Muscle layer of colon (tissue), 2 donors: ENCODE measurements around the gene C8B.

Source experiments
- H3K27ac ChIP-seq: one replicate; pipeline ENCODE4 v1.7.0; 2013; ENCODE audit warnings: low read depth, mild to moderate bottlenecking, low read length, moderate library complexity
- H3K27me3 ChIP-seq, 2 donors: one replicate each; pipeline ENCODE4 v1.7.0; 2013; ENCODE audit warnings: low read length in 2 of 2, mild to moderate bottlenecking in 2 of 2; ENCODE audit not compliant: insufficient read depth in 2 of 2, control insufficient read depth in 1 of 2
- H3K36me3 ChIP-seq: one replicate; pipeline ENCODE4 v1.7.0; 2013; ENCODE audit warnings: mild to moderate bottlenecking, low read length; ENCODE audit not compliant: insufficient read depth
- H3K4me1 ChIP-seq: one replicate; pipeline ENCODE4 v1.7.0; 2013; ENCODE audit warnings: mild to moderate bottlenecking, low read length; ENCODE audit not compliant: insufficient read depth
- H3K4me3 ChIP-seq, 2 donors: one replicate each; pipeline ENCODE4 v1.7.0; 2013; ENCODE audit warnings: low read length in 2 of 2, low read depth in 1 of 2, mild to moderate bottlenecking in 1 of 2, moderate library complexity in 1 of 2
- H3K9ac ChIP-seq: one replicate; pipeline ENCODE4 v1.7.0; 2013; ENCODE audit warnings: low read length
- H3K9me3 ChIP-seq: one replicate; pipeline ENCODE4 v1.7.0; 2013; ENCODE audit warnings: mild to moderate bottlenecking, low read length
- donor health status: abdominal sarcoma.
- donor health status: Adenocarcinoma of cecum.

The C8B gene

GRCh38 chr1:56953386-56953785 lies 12.4 kb downstream of the C8B start:
- Histone ChIP-seq H3K27me3 (no peaks in the 10 kb centered on the region), H3K9me3 (no peaks in the 10 kb centered on the region), H3K9ac (no peak overlapping the region), H3K4me1 (peaks cover 3% of the 10 kb centered on the region), H3K27ac (no peak overlapping the region), H3K36me3 (no peaks in the 10 kb centered on the region), H3K4me3 (no peak overlapping the region)

- H3K9me3 ChIP-seq, result no peaks in the 10 kb centered on the region
- H3K9ac ChIP-seq, result no peak overlapping the region
- no peak overlapping the region for H3K4me3 ChIP-seq
- H3K4me1 ChIP-seq, result no peaks in the 10 kb centered on the region
- no peak overlapping the region for H3K27ac ChIP-seq
- H3K27me3 ChIP-seq, result no peaks in the 10 kb centered on the region
- H3K36me3 ChIP-seq, result no peaks in the 10 kb centered on the region
Measured at GRCh38 chr1:56952501-56952900, 13.3 kb downstream of the C8B start.

- H3K27me3 ChIP-seq, result no peaks in the 10 kb centered on the region
Measured at GRCh38 chr1:56948403-56949023, 17.3 kb downstream of the C8B start.

GRCh38 chr1:56940039-56940438 lies 25.8 kb downstream of the C8B start:
- no peak overlapping the region for H3K27ac ChIP-seq
- no peaks in the 10 kb centered on the region for H3K9me3 ChIP-seq

More at GRCh38 chr1:56948403-56949023, 17.3 kb downstream of the C8B start:
- H3K4me1 ChIP-seq, result no peaks in the 10 kb centered on the region
- H3K9ac ChIP-seq, result no peak overlapping the region
- no peaks in the 10 kb centered on the region for H3K9me3 ChIP-seq
- H3K27ac ChIP-seq, result no peak overlapping the region
- no peaks in the 10 kb centered on the region for H3K36me3 ChIP-seq
- H3K4me3 ChIP-seq, result no peak overlapping the region

GRCh38 chr1:56939209-56939608 lies 26.6 kb downstream of the C8B start:
- Histone ChIP-seq H3K9ac (no peak overlapping the region), H3K36me3 (no peaks in the 10 kb centered on the region), H3K27me3 (no peaks in the 10 kb centered on the region), H3K27ac (no peak overlapping the region), H3K4me3 (no peak overlapping the region), H3K4me1 (no peaks in the 10 kb centered on the region), H3K9me3 (no peaks in the 10 kb centered on the region)

More at GRCh38 chr1:56940039-56940438, 25.8 kb downstream of the C8B start:
- Histone ChIP-seq H3K36me3 (no peaks in the 10 kb centered on the region), H3K9ac (no peak overlapping the region), H3K4me1 (no peaks in the 10 kb centered on the region), H3K4me3 (no peak overlapping the region), H3K27me3 (no peaks in the 10 kb centered on the region)

GRCh38 chr1:56938646-56939045 lies 27.2 kb downstream of the C8B start:
- Histone ChIP-seq H3K4me3 (no peak overlapping the region), H3K27ac (no peak overlapping the region), H3K36me3 (no peaks in the 10 kb centered on the region), H3K9ac (no peak overlapping the region), H3K9me3 (no peaks in the 10 kb centered on the region), H3K27me3 (no peaks in the 10 kb centered on the region), H3K4me1 (no peaks in the 10 kb centered on the region)

- Histone ChIP-seq H3K4me3 (no peak overlapping the region), H3K9me3 (no peaks in the 10 kb centered on the region), H3K4me1 (no peaks in the 10 kb centered on the region), H3K9ac (no peak overlapping the region), H3K27me3 (no peaks in the 10 kb centered on the region), H3K36me3 (no peaks in the 10 kb centered on the region), H3K27ac (no peak overlapping the region)
Measured at GRCh38 chr1:56934430-56935060, 31.3 kb downstream of the C8B start.

GRCh38 chr1:56933606-56934005 lies 32.2 kb downstream of the C8B start:
- no peak overlapping the region for H3K4me3 ChIP-seq
- H3K27me3 ChIP-seq, result no peaks in the 10 kb centered on the region
- H3K27ac ChIP-seq, result no peak overlapping the region
- H3K36me3 ChIP-seq, result no peaks in the 10 kb centered on the region
- no peaks in the 10 kb centered on the region for H3K9me3 ChIP-seq
- H3K4me1 ChIP-seq, result no peaks in the 10 kb centered on the region
- no peak overlapping the region for H3K9ac ChIP-seq

GRCh38 chr1:56933161-56933560 lies 32.7 kb downstream of the C8B start:
- Histone ChIP-seq H3K27me3 (no peaks in the 10 kb centered on the region), H3K9ac (no peak overlapping the region), H3K36me3 (no peaks in the 10 kb centered on the region), H3K4me3 (no peak overlapping the region), H3K27ac (no peak overlapping the region), H3K9me3 (no peaks in the 10 kb centered on the region), H3K4me1 (no peaks in the 10 kb centered on the region)

GRCh38 chr1:56931686-56932085 lies 34.1 kb downstream of the C8B start:
- Histone ChIP-seq H3K36me3 (no peaks in the 10 kb centered on the region), H3K27me3 (no peaks in the 10 kb centered on the region), H3K9me3 (no peaks in the 10 kb centered on the region), H3K4me1 (no peaks in the 10 kb centered on the region), H3K9ac (no peak overlapping the region), H3K27ac (no peak overlapping the region), H3K4me3 (no peak overlapping the region)

GRCh38 chr1:56931211-56931610 lies 34.6 kb downstream of the C8B start:
- Histone ChIP-seq H3K4me3 (no peak overlapping the region), H3K36me3 (no peaks in the 10 kb centered on the region), H3K9me3 (no peaks in the 10 kb centered on the region), H3K9ac (no peak overlapping the region), H3K4me1 (no peaks in the 10 kb centered on the region), H3K27me3 (no peaks in the 10 kb centered on the region), H3K27ac (no peak overlapping the region)

GRCh38 chr1:56929492-56929891 lies 36.3 kb downstream of the C8B start:
- no peaks in the 10 kb centered on the region for H3K4me1 ChIP-seq
- H3K9me3 ChIP-seq, result no peaks in the 10 kb centered on the region
- H3K36me3 ChIP-seq, result no peaks in the 10 kb centered on the region
- H3K9ac ChIP-seq, result no peak overlapping the region
- no peaks in the 10 kb centered on the region for H3K27me3 ChIP-seq
- no peak overlapping the region for H3K4me3 ChIP-seq
- H3K27ac ChIP-seq, result no peak overlapping the region
